Measurements from ENCODE around the gene ECT2L. TPM values are rescaled to one million over a fixed set of nuclear protein-coding genes. Genes with fewer than 3 reads are reported as not detected.

The ECT2L gene
- total RNA-seq, 1 experiment from 2014 or later = not detected

- Histone ChIP-seq H4K91ac (ENCODE audit: insufficient read length, low read depth, low read length) (no peak overlapping the region), H3K56ac (ENCODE audit: insufficient read length, low read depth, low read length) (no peak overlapping the region), H3K18ac (ENCODE audit: insufficient read length, low read depth, low read length) (no peak overlapping the region), H4K8ac (replicated peaks; ENCODE audit: insufficient read length, low read depth, low read length) (no peak overlapping the region), H2AFZ (ENCODE audit: low read length) (no peak overlapping the region), H2BK5ac (ENCODE audit: insufficient read length, low read length) (no peak overlapping the region), H3K27me3 (ENCODE audit: insufficient read depth, low read length) (no peaks in the 10 kb centered on the region), H3K14ac (ENCODE audit: insufficient read depth, low read length) (no peak overlapping the region), H3K23ac (ENCODE audit: insufficient read length, low read depth, low read length) (no peak overlapping the region), H4K5ac (ENCODE audit: insufficient read length, low read depth, low read length) (no peak overlapping the region), H3K4me2 (ENCODE audit: insufficient read depth, insufficient read length, low read length) (no peak overlapping the region), H3K79me1 (ENCODE audit: insufficient read depth, low read depth, low read length, poor library complexity, severe bottlenecking) (no peaks in the 10 kb centered on the region), H3K23me2 (ENCODE audit: insufficient read length, low read depth, low read length, poor library complexity, severe bottlenecking) (no peaks in the 10 kb centered on the region), H3K9me3 (ENCODE audit: control insufficient read depth, low read depth, low read length) (no peaks in the 10 kb centered on the region), H3T11ph (ENCODE audit: low read length) (no peak overlapping the region), H2BK20ac (ENCODE audit: low read depth, low read length, poor library complexity, severe bottlenecking) (no peak overlapping the region), H3K4ac (ENCODE audit: low read depth, low read length) (no peak overlapping the region), H3K4me1 (ENCODE audit: insufficient read depth, low read length) (no peaks in the 10 kb centered on the region), H3K79me2 (ENCODE audit: insufficient read depth, low read length) (no peaks in the 10 kb centered on the region), H2AK5ac (ENCODE audit: insufficient read length, low read length) (no peak overlapping the region), H3K27ac (ENCODE audit: insufficient read length, low read depth, low read length) (no peak overlapping the region), H4K20me1 (ENCODE audit: control insufficient read depth, insufficient read depth, insufficient read length) (no peaks in the 10 kb centered on the region), H3K9ac (ENCODE audit: extremely low read depth, insufficient read length, low read length) (no peak overlapping the region), H2BK15ac (ENCODE audit: low read depth, low read length) (no peak overlapping the region), H2BK120ac (ENCODE audit: low read depth, low read length, poor library complexity, severe bottlenecking) (no peak overlapping the region), H2BK12ac (ENCODE audit: insufficient read length, low read depth, low read length) (no peak overlapping the region)
- no peaks in the 10 kb centered on the region for H3K4me1 Mint-ChIP-seq
- TF ChIP-seq CTCF (conservative IDR thresholded peaks at IDR 0.05) = no peak
- DNase-seq = no peak
- H3K27me3 Mint-ChIP-seq (ENCODE audit: low read depth) = no peaks in the 10 kb centered on the region
- H3K27ac Mint-ChIP-seq = no peak overlapping the region
- no CpG with 5 or more reads among the region's 3 CpGs for WGBS (ENCODE audit: extremely low coverage, insufficient read length, low lambda C conversion rate)
- H3K9me3 Mint-ChIP-seq = no peaks in the 10 kb centered on the region
- H3K36me3 Mint-ChIP-seq (ENCODE audit: insufficient read depth in 1 of 3, low read depth in 3 of 3) = no peaks in the 10 kb centered on the region; a peak in 1 of 7 replicates
- H3K4me3 Mint-ChIP-seq = no peak overlapping the region
Observed at GRCh38 chr6:138785980-138786379, 9.9 kb upstream of the ECT2L start.
